Mucosa of descending colon (tissue), 3 donors: Measurements from ENCODE around the gene SMC1B. TPM values are rescaled to one million over a fixed set of nuclear protein-coding genes. Genes with fewer than 3 reads are reported as not detected.

Source experiments
- ATAC-seq: fragments of 200-7000 bp; cut with Tn5 transposase; one replicate; pipeline ENCODE4 v1.9.1; 2020; ENCODE audit warnings: mild to moderate bottlenecking, moderate library complexity
- DNase-seq, 3 donors: peaks; one replicate each; pipeline ENCODE4 v3.0.0-alpha.2; 2020
- H3K36me3 ChIP-seq: fragments of 200-600 bp; one replicate; pipeline ENCODE4 v1.8.0; 2021; ENCODE audit warnings: low read depth, mild to moderate bottlenecking
- H3K4me1 ChIP-seq: fragments of 200-600 bp; one replicate; pipeline ENCODE4 v1.8.0; 2021; ENCODE audit warnings: low read depth, mild to moderate bottlenecking
- H3K4me3 ChIP-seq: fragments of 200-600 bp; one replicate; pipeline ENCODE4 v1.8.0; 2021; ENCODE audit warnings: mild to moderate bottlenecking
- H3K9me3 ChIP-seq: fragments of 200-600 bp; one replicate; pipeline ENCODE4 v1.8.0; 2021; ENCODE audit warnings: mild to moderate bottlenecking
- intact Hi-C, 2 donors: fragments of 100-400 bp; cut with DNase I in 1 of 2; cut with micrococcal nuclease in 1 of 2; formaldehyde crosslinking; loops; one replicate each; pipeline versions ENCODE4 v1.11.0 to v1.11.1; 2022; cut with DNase I, micrococcal nuclease
- total RNA-seq, 3 donors: library from RNA; stranded (reverse); fragmentation: NEBNext Ultra II Directional in 2 of 3; extraction: Animal tissue kit (Norgen Biotek cat#: 25700) in 2 of 3; gene quantifications; one replicate each; pipeline versions ENCODE4 v1.2.1 to v1.2.4, GENCODE V29; 2021 to 2023
- TF ChIP-seq, protein P1 (sequence below): fragments of 200-600 bp; IDR thresholded peaks from one replicate; pipeline ENCODE4 v1.8.0; 2022; ENCODE audit warnings: antibody characterized with exemption, mild to moderate bottlenecking
- donor health status: DM: no; HTN: no; CAD: no; lungs with moderate emphysema.
- donor health status: DM: no; HTN: no; CAD: no.
- donor health status: DM: no; HTN: yes; CAD: no.

SMC1B gene
- total RNA-seq, 3 donors from 2014 or later: not detected

DNA sequence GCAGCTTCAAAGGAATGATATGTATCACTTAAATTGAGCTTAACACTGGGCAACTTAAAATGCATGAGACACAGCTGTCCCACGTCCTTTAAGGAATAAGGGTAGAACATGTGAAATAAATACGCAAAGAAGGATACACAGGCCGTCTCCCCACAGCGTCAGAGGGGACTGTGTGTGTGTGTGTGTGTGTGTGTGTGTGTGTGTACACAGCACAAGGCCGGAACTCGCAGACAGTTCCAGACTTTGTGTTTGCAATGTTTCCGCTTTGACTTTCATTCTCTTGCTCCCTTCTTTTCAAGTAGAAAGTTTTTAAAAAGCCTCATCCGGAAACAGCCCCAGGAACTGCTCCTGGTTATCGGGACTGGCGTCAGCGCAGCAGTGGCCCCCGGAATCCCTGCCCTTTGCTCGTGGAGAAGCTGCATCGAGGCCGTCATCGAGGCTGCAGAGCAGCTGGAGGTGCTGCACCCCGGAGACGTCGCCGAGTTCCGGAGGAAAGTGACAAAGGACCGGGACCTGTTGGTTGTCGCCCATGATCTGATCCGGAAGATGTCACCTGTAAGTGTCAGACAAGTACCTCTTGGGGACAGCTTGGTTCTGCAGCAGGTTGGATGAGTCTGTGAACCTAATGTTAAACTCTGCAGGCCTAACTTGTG is 90.4 kb downstream of the SMC1B start:
- H3K36me3 ChIP-seq: no peaks in the 10 kb centered on the region
- ATAC-seq (no peak), DNase-seq (no peak)
- H3K4me1 ChIP-seq: peaks cover 17% of the 10 kb centered on the region
- intact Hi-C loops: no loop called here
- TF ChIP-seq, protein P1, sequence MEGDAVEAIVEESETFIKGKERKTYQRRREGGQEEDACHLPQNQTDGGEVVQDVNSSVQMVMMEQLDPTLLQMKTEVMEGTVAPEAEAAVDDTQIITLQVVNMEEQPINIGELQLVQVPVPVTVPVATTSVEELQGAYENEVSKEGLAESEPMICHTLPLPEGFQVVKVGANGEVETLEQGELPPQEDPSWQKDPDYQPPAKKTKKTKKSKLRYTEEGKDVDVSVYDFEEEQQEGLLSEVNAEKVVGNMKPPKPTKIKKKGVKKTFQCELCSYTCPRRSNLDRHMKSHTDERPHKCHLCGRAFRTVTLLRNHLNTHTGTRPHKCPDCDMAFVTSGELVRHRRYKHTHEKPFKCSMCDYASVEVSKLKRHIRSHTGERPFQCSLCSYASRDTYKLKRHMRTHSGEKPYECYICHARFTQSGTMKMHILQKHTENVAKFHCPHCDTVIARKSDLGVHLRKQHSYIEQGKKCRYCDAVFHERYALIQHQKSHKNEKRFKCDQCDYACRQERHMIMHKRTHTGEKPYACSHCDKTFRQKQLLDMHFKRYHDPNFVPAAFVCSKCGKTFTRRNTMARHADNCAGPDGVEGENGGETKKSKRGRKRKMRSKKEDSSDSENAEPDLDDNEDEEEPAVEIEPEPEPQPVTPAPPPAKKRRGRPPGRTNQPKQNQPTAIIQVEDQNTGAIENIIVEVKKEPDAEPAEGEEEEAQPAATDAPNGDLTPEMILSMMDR: no peak
- H3K4me3 ChIP-seq: no peak overlapping the region
- no peaks in the 10 kb centered on the region for H3K9me3 ChIP-seq

DNA sequence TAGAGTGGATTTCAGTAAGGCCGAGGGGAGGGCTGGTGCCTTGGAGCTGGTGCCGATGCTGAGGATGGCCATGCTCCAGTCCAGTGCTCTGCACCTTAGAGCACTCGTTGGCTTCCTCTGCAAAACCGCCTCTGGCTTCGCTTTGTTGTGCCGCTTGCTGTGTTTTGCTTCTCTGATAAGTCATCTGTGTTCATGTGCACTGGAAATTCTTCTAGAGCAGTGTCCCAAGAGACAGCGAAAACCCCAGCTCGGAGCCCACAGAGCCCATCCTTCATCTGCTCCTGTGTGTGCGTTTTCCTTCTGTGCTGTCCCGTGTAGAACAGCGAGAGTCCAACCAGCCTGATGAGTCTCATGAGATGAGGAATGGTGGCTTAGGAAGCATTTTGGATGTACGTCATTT is 91.6 kb downstream of the SMC1B start:
- ATAC-seq: no peak
- DNase-seq: no peak
- no peaks in the 10 kb centered on the region for H3K36me3 ChIP-seq
- no peaks in the 10 kb centered on the region for H3K9me3 ChIP-seq
- TF ChIP-seq, protein P1: no peak
- intact Hi-C loops: no loop called here
- H3K4me1 ChIP-seq: peaks cover 27% of the 10 kb centered on the region
- H3K4me3 ChIP-seq: no peak overlapping the region

DNA sequence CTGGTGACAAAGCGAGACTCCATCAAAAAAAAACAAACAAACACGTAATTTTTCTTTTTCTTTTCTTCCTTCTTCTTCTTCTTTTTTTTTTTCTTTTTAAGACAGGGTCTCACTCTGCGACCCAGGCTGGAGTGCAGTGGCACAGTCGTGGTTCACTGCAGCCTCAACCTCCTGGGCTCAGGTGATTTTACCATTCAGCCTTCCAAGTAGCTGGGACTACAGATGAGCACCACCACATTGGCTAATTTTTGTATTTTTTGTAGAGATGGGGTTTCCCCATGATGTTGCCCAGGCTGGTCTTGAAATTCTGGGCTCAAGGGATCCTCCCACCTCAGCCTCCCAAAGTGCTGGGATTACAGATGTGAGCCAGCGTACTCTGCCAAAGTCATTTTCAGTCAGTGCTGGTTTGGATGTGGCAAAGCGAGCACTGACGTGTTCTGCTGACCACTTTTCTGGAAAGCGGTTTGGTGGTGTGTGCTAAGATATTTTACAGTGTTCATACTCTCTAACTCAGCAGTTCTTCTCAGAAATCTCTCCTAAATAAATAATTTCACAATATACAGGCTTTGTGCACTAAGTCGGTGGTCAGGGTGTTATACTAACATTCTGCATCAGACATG is 92.9 kb downstream of the SMC1B start:
- DNase-seq: no peak
- Histone ChIP-seq H3K4me3 (no peak overlapping the region), H3K9me3 (no peaks in the 10 kb centered on the region), H3K36me3 (no peaks in the 10 kb centered on the region), H3K4me1 (peaks cover 27% of the 10 kb centered on the region)
- intact Hi-C loops: no loop called here
- ATAC-seq: no peak
- TF ChIP-seq, protein P1: no peak

DNA sequence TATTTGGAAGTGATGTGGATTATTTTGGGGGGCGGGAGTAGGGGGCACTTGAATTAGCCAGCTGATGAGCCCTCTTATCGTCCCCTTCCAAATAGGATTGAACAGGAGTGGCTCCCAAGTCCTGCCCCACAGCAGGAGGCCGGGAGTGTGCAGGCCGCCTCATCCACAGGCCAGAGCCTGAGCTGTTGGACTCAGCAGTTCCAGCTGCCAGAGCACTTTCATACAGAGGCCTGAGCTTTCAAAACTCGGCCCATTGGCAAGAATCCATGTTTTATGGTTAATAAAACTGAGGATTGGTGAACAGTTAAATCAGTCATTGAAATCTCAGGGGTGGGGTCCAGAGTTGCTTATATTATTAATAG is 94.1 kb downstream of the SMC1B start:
- Histone ChIP-seq H3K9me3 (no peaks in the 10 kb centered on the region), H3K36me3 (no peaks in the 10 kb centered on the region), H3K4me3 (no peak overlapping the region), H3K4me1 (peaks cover 31% of the 10 kb centered on the region)
- ATAC-seq (peak; percentile 26), DNase-seq (no peak)
- TF ChIP-seq, protein P1: no peak
- intact Hi-C loops: no loop called here

DNA sequence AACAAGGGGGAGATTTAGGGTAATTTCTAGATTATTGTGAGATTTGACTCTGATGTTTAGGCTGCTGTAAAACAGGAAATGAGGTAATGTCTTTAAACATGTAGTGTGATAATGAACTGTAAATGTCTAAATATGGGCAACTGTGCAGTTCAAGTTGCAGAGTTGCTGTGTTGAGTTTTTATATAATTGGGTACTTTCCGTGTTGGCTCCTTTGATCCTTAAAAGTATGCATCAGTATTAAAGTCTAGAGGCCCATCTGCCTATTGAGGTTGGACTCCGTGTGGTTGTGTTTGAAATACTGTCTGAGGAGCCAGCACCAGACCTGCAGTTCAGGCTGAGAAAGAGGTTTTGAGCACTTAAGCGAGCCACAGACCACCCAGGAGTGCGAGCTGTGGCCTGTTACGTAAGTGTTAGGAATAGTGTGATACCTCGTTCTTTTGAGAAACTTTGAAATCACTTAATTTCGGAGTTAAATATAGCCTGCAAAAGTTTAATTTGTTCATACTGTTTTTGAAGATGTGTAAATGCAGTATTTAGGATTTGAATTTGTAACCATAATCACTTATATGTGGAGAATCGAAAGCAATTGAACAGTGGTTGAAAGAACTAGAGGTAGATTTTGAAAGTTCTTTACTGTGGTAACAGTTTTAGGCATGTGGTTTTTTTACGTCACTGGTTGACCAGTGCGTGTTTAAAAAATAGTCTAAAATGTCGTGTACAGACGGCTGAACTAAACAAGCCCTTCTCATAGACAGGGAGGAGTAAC is 94.7 kb downstream of the SMC1B start:
- no peak for DNase-seq
- TF ChIP-seq, protein P1: no peak
- Histone ChIP-seq H3K4me1 (peaks cover 35% of the 10 kb centered on the region), H3K36me3 (no peaks in the 10 kb centered on the region), H3K9me3 (no peaks in the 10 kb centered on the region), H3K4me3 (no peak overlapping the region)
- intact Hi-C loops: no loop called here
- ATAC-seq: peak; percentile 27
